SK-N-SH treated with all-trans-retinoic acid at 6 μM for 48 hours (cell line): ENCODE data around the gene PIK3R4.
A peak's percentile ranks its signal among the peaks of the same experiment; 100 is the strongest.

Experiments
- ATAC-seq: fragments of 200-7000 bp; cut with Tn5 transposase; 3 replicates; pipeline ENCODE4 v1.9.1; 2020; ENCODE audit warnings: mild to moderate bottlenecking, moderate library complexity
- ARNTL ChIP-seq: fragments of 450-650 bp; formaldehyde crosslinking; IDR thresholded peaks from 2 replicates; pipeline ENCODE4 v1.5.0; 2020; ENCODE audit warnings: low read depth, mild to moderate bottlenecking, moderate library complexity, borderline replicate concordance
- BACH2 ChIP-seq: fragments of 250-450 bp; sonication (Bioruptor Pico); IDR thresholded peaks from 2 replicates; pipeline ENCODE4 v1.9.0; 2021; ENCODE audit warnings: mild to moderate bottlenecking, borderline replicate concordance
- CSDC2 ChIP-seq: fragments of 250-450 bp; sonication (Bioruptor Pico); IDR thresholded peaks from 2 replicates; pipeline ENCODE4 v1.5.0; 2020; ENCODE audit warnings: mild to moderate bottlenecking, moderate library complexity
- ESRRG ChIP-seq: fragments of 250-450 bp; sonication (Bioruptor Pico); IDR thresholded peaks from 2 replicates; pipeline ENCODE4 v1.6.1; 2021; ENCODE audit warnings: mild to moderate bottlenecking
- GLIS3 ChIP-seq: fragments of 250-450 bp; sonication (Bioruptor Pico); IDR thresholded peaks from 2 replicates; pipeline ENCODE4 v1.5.0; 2020; ENCODE audit warnings: mild to moderate bottlenecking, moderate library complexity
- ISL1 ChIP-seq: fragments of 250-450 bp; sonication (Bioruptor Pico); IDR thresholded peaks from 2 replicates; pipeline ENCODE4 v2.1.2; 2022; ENCODE audit warnings: mild to moderate bottlenecking, moderate library complexity
- OSR1 ChIP-seq: fragments of 250-450 bp; sonication (Bioruptor Pico); IDR thresholded peaks from 2 replicates; pipeline ENCODE4 v1.8.0; 2022; ENCODE audit warnings: moderate library complexity, mild to moderate bottlenecking, inconsistent platforms
- PPARA ChIP-seq: fragments of 250-450 bp; sonication (Bioruptor Pico); IDR thresholded peaks from 2 replicates; pipeline ENCODE4 v1.5.0; 2020; ENCODE audit warnings: mild to moderate bottlenecking, borderline replicate concordance
- RARB ChIP-seq: fragments of 250-450 bp; sonication (Bioruptor Pico); IDR thresholded peaks from 2 replicates; pipeline ENCODE4 v1.8.0; 2021; ENCODE audit warnings: mild to moderate bottlenecking, moderate library complexity
- SNAI2 ChIP-seq: fragments of 250-450 bp; sonication (Bioruptor Pico); IDR thresholded peaks from 2 replicates; pipeline ENCODE4 v1.5.0; 2020; ENCODE audit warnings: mild to moderate bottlenecking, moderate library complexity
- TCF4 ChIP-seq: fragments of 250-450 bp; sonication (Bioruptor Pico); IDR thresholded peaks from 2 replicates; pipeline ENCODE4 v1.8.0; 2021; ENCODE audit warnings: mild to moderate bottlenecking, moderate library complexity, borderline replicate concordance
- TOX ChIP-seq: fragments of 250-450 bp; sonication (Bioruptor Pico); IDR thresholded peaks from 2 replicates; pipeline ENCODE4 v1.8.0; 2021; ENCODE audit warnings: mild to moderate bottlenecking, moderate library complexity, borderline replicate concordance
- ZC3H10 ChIP-seq: fragments of 250-450 bp; sonication (Bioruptor Pico); IDR thresholded peaks from 2 replicates; pipeline ENCODE4 v1.5.1; 2021; ENCODE audit warnings: mild to moderate bottlenecking, moderate library complexity
- ZFP3 ChIP-seq: fragments of 250-450 bp; sonication (Bioruptor Pico); IDR thresholded peaks from 2 replicates; pipeline ENCODE4 v1.5.0; 2020; ENCODE audit warnings: mild to moderate bottlenecking, moderate library complexity
- ZNF565 ChIP-seq: fragments of 450-650 bp; formaldehyde crosslinking; conservative IDR thresholded peaks from 2 replicates; pipeline ENCODE4 v1.5.0; 2020; ENCODE audit warnings: low read depth, mild to moderate bottlenecking, moderate library complexity
- ZNF70 ChIP-seq: fragments of 450-650 bp; formaldehyde crosslinking; IDR thresholded peaks from 2 replicates; pipeline ENCODE4 v1.5.0; 2020; ENCODE audit warnings: mild to moderate bottlenecking, moderate library complexity
- ZNF8 ChIP-seq: fragments of 450-650 bp; formaldehyde crosslinking; IDR thresholded peaks from 2 replicates; pipeline ENCODE4 v1.5.0; 2020; ENCODE audit warnings: mild to moderate bottlenecking, moderate library complexity
- TF ChIP-seq, protein P1 (sequence below): fragments of 250-450 bp; sonication (Bioruptor Pico); IDR thresholded peaks from 2 replicates; pipeline ENCODE4 v1.5.1; 2021; ENCODE audit warnings: mild to moderate bottlenecking, moderate library complexity
- TF ChIP-seq, protein P2 (sequence below): fragments of 250-450 bp; sonication (Bioruptor Pico); IDR thresholded peaks from 2 replicates; pipeline ENCODE4 v1.8.0; 2021; ENCODE audit warnings: low read depth, mild to moderate bottlenecking, moderate library complexity, borderline replicate concordance
- TF ChIP-seq, protein P3 (sequence below): fragments of 250-450 bp; sonication (Bioruptor Pico); IDR thresholded peaks from 2 replicates; pipeline ENCODE4 v1.5.0; 2020; ENCODE audit warnings: mild to moderate bottlenecking, moderate library complexity
- TF ChIP-seq, protein P4 (sequence below): fragments of 250-450 bp; sonication (Bioruptor Pico); IDR thresholded peaks from 2 replicates; pipeline ENCODE4 v1.5.1; 2020; ENCODE audit warnings: low read depth, mild to moderate bottlenecking, moderate library complexity

PIK3R4 gene

DNA sequence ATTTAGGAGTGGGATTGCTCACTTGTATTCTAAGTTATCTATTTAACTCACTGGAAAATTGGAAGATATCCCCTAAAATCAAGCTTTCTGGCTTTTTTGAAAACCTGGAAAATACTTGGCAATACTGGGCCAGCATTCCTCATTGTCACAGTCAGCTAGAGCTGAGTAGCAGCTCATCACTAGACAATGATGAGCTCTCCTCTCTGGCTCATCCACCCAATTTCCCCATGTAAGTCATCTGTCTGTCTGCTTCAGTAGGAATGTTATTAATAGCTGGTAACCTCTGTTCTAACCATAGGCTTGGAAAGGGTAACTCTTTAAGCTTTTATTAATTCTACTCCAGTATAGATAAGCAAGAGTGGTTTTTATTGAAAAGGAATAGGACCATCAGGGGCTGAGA, 39.7 kb upstream of the PIK3R4 start:
- ATAC-seq, result no peak
- no peak for TF ChIP-seq ZFP3 (CRISPR knock-in tag)
- TF ChIP-seq ARNTL (CRISPR knock-in tag), result no peak
- TF ChIP-seq ISL1, result no peak
- no peak for TF ChIP-seq SNAI2
- TF ChIP-seq GLIS3 (CRISPR knock-in tag), result no peak
- TF ChIP-seq, protein P1, sequence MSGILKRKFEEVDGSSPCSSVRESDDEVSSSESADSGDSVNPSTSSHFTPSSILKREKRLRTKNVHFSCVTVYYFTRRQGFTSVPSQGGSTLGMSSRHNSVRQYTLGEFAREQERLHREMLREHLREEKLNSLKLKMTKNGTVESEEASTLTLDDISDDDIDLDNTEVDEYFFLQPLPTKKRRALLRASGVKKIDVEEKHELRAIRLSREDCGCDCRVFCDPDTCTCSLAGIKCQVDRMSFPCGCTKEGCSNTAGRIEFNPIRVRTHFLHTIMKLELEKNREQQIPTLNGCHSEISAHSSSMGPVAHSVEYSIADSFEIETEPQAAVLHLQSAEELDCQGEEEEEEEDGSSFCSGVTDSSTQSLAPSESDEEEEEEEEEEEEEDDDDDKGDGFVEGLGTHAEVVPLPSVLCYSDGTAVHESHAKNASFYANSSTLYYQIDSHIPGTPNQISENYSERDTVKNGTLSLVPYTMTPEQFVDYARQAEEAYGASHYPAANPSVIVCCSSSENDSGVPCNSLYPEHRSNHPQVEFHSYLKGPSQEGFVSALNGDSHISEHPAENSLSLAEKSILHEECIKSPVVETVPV, result no peak
- TF ChIP-seq CSDC2 (CRISPR knock-in tag), result no peak
- TF ChIP-seq ZNF70 (CRISPR knock-in tag), result no peak
- TF ChIP-seq ESRRG (CRISPR knock-in tag), result no peak
- TF ChIP-seq, protein P2, sequence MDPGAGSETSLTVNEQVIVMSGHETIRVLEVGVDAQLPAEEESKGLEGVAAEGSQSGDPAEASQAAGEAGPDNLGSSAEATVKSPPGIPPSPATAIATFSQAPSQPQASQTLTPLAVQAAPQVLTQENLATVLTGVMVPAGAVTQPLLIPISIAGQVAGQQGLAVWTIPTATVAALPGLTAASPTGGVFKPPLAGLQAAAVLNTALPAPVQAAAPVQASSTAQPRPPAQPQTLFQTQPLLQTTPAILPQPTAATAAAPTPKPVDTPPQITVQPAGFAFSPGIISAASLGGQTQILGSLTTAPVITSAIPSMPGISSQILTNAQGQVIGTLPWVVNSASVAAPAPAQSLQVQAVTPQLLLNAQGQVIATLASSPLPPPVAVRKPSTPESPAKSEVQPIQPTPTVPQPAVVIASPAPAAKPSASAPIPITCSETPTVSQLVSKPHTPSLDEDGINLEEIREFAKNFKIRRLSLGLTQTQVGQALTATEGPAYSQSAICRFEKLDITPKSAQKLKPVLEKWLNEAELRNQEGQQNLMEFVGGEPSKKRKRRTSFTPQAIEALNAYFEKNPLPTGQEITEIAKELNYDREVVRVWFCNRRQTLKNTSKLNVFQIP (CRISPR knock-in tag), result no peak

DNA sequence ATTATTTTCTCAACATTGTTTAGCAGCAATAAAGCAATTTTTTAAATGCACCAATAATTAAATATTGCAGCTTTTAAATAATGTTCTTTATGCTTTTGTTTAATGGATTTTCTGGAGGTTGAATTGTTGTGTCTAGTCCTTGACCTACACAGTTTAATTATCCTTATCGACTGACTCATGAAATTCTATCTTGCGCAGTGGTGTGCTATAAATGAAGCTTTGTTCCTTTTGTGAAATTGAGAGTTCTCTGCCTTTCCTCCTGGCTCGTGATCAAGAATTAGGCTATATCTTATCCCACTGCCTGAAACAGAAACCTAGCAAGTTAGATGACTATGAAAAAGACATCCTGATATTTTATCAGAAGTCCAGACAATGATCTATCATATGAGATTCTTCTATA, 37.0 kb upstream of the PIK3R4 start:
- no peak for ATAC-seq
- TF ChIP-seq ISL1 (peak; percentile 64), PPARA (CRISPR knock-in tag) (no peak)
- TF ChIP-seq, protein P3, sequence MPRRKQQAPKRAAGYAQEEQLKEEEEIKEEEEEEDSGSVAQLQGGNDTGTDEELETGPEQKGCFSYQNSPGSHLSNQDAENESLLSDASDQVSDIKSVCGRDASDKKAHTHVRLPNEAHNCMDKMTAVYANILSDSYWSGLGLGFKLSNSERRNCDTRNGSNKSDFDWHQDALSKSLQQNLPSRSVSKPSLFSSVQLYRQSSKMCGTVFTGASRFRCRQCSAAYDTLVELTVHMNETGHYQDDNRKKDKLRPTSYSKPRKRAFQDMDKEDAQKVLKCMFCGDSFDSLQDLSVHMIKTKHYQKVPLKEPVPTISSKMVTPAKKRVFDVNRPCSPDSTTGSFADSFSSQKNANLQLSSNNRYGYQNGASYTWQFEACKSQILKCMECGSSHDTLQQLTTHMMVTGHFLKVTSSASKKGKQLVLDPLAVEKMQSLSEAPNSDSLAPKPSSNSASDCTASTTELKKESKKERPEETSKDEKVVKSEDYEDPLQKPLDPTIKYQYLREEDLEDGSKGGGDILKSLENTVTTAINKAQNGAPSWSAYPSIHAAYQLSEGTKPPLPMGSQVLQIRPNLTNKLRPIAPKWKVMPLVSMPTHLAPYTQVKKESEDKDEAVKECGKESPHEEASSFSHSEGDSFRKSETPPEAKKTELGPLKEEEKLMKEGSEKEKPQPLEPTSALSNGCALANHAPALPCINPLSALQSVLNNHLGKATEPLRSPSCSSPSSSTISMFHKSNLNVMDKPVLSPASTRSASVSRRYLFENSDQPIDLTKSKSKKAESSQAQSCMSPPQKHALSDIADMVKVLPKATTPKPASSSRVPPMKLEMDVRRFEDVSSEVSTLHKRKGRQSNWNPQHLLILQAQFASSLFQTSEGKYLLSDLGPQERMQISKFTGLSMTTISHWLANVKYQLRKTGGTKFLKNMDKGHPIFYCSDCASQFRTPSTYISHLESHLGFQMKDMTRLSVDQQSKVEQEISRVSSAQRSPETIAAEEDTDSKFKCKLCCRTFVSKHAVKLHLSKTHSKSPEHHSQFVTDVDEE, result no peak

DNA sequence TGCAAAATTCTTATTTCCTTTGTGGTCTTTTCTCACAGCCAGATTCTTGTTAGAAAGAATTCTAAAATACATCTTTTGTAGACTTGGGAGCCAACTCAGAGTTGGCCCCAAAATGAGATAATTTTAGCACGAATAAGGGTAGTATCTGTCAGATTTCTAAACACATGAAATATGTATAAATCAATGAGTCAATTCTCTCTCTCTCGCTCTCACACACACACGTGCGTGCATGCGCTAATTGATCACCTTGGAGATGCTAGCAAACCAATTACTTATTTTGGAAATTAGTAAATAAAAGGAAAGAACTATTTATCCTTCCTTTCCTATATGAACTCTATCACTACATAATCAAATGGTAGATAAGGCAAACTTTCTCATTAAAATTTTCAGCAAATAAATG, 32.9 kb upstream of the PIK3R4 start:
- TF ChIP-seq BACH2 (CRISPR knock-in tag) (no peak), ZNF8 (CRISPR knock-in tag) (no peak), ZNF565 (no peak)

DNA sequence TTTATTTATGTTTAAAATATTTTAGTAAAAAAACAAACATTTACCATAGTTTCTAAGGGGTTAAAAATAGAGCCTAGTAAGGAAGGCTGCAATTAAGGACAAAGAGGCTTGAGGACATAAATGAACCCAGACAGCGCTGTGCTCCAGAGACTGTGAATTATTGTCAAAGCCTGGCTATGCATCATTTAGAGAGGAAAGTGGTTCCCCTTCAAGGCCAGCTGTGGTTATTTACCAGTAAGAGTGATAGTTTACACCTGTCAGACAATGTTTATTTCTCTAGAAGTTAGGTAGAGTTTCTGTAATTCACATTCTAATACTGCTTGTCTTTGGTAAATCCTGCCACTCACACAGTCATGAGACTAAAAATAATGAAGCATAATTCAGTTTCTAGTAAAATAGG, 32.4 kb upstream of the PIK3R4 start:
- ATAC-seq, result no peak
- TF ChIP-seq RARB (CRISPR knock-in tag) (no peak), TOX (CRISPR knock-in tag) (no peak), ZNF70 (CRISPR knock-in tag) (no peak), ZNF565 (no peak), TCF4 (CRISPR knock-in tag) (no peak), BACH2 (CRISPR knock-in tag) (no peak), ARNTL (CRISPR knock-in tag) (no peak), ZFP3 (CRISPR knock-in tag) (no peak), OSR1 (CRISPR knock-in tag) (no peak), GLIS3 (CRISPR knock-in tag) (no peak), ZNF8 (CRISPR knock-in tag) (no peak), ZC3H10 (CRISPR knock-in tag) (no peak), PPARA (CRISPR knock-in tag) (no peak)
- TF ChIP-seq, protein P1, result no peak
- TF ChIP-seq, protein P4, sequence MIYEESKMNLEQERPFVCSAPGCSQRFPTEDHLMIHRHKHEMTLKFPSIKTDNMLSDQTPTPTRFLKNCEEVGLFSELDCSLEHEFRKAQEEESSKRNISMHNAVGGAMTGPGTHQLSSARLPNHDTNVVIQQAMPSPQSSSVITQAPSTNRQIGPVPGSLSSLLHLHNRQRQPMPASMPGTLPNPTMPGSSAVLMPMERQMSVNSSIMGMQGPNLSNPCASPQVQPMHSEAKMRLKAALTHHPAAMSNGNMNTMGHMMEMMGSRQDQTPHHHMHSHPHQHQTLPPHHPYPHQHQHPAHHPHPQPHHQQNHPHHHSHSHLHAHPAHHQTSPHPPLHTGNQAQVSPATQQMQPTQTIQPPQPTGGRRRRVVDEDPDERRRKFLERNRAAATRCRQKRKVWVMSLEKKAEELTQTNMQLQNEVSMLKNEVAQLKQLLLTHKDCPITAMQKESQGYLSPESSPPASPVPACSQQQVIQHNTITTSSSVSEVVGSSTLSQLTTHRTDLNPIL (CRISPR knock-in tag), result no peak
- TF ChIP-seq, protein P2 (CRISPR knock-in tag), result no peak

More for the DNA sequence above, 32.9 kb upstream of the PIK3R4 start:
- no peak for ATAC-seq
